ENCODE data around the gene PLEK2.
"Not testable (repeated sequence)": the region's sequence is repeated elsewhere in the genome, so short reads cannot be mapped to it uniquely, and the experiment has no call there.

The PLEK2 gene

DNA sequence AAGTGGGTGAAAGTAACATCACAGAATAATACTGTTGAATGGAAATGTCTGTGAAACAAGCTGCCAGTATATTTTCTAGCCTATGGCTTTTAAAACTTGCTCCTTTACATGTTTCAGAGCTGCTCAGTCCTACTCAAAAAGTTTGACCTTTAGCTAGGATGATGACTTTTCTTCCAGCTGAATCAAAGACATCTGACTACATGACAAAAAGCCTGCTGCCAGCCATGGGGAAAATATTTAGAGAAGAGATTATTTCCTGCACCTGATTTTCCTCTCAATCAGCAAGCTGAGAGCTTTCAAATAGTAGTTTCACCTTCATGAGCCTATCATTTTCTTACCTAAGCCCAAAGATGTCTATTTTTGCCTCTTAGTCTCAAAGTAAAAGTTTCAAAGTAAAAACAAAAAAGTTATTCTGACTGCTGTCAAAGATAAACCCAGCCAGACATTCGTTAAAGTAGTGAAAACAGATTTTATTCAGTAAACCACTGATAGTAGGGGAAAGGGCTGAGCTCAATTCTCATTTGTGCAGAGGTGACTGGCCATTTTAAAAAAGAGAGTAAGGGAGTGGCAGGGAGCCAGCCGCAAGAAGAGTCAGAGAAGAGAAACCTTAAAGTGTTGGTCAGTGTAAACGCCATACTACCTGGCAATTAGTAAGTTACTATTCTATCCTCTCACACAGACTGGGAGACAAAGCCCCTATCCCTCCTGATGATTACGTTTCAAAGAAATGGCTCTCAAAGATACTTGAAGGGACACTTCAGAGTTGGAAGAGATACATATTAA is 54.6 kb downstream of the PLEK2 start:
- DNase-seq, result no peak

DNA sequence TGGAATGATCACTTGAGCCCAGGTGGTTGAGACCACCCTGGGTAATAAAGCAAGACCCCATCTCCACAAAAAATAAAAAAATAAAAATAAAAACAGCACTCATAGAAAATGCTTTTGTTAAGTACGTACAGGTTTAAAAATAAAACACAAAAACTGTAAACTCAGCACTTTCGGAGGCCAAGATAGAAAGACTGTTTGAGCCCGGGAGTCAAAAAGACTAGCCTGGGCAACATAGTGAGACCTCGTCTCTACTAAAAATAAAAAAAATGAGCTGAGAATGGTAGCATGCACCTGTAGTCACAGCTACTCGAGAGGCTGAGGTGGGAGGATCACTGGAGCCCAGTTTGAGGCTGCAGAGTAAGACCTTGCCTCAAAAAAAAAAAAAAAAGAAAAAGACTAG is 59.9 kb downstream of the PLEK2 start:
- DNase-seq, result no peak

DNA sequence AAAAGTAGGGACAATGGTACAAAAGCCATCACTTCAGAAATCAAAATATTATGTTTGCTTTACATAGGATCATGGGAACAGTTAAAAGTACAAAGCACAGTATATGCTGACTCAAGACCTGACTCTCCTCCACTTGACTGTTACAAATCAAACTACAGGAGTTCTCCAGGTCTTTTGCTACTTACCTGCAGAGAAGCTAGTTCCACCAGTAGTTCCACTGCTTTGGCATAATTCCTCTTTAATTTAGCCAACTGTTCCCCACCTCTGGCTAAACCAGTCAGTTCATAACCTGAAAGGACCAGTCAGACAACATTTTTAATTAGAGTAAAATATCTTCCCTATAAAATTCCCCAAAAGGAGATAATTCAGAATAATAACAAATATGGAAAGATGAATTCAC is 66.4 kb downstream of the PLEK2 start:
- no peak for DNase-seq

DNA sequence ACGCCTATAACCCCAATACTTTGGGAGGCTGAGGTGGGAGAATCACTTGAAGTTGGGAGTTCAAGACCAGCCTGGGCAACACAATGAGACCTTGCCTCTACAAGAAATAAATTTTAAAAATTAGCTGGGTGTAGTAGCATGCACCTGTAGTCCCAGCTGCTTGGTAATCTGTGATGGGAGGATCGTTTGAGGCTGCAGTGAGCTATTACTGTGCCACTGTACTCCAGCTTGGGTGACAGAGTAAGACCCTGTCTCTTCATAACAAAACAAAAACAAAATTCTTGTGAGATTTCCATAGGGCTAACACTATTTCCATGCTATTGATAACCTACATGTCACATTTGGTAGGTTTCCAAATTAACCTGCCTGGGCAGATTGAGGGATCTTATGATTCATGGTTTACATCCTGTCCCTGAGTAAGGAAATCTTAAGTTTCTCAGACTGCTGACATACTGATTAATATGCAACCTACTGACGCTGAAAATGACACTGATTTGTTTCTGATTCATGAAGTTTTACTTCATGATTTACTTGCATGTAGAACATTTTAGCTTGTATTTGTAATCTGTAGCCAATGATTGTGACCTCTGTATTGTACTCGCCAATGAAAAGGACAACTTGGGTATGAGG is 68.2 kb downstream of the PLEK2 start:
- DNase-seq, result no peak

DNA sequence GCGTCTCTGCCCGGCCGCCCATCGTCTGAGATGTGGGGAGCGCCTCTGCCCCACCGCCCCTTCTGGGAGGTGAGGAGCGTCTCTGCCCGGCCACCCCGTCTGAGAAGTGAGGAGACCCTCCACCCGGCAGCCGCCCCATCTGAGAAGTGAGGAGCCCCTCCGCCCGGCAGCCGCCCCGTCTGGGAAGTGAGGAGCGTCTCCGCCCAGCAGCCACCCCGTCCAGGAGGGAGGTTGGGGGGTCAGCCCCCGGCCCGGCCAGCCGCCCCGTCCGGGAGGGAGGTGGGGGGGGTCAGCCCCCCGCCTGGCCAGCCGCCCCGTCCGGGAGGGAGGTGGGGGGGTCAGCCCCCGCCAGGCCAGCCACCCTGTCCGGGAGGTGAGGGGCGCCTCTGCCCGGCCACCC is 70.7 kb downstream of the PLEK2 start:
- not testable (repeated sequence) for DNase-seq

All from midbrain (tissue), 1 donor.